A549 treated with GW870086 at 1 μM for 4 hours (cell line): Measurements from ENCODE around the gene PSMB1. TPM values are rescaled to one million over a fixed set of nuclear protein-coding genes. Genes with fewer than 3 reads are reported as not detected.

Experiments
- total RNA-seq: library from RNA; stranded (reverse); fragments of 200-300 nt; extraction: Qiagen RNA extraction; gene quantifications from 5 replicates; pipeline ENCODE4 v1.2.3, GENCODE V29; 2022; ENCODE audit warnings: low read depth

The PSMB1 gene
- 237 to 259 TPM (median 252 TPM) in 5 replicates for total RNA-seq

GRCh38 chr6:170552765-170553533 is at the start of gene PSMB1:
PSMB1 (minus strand) TSS chr6:170553307; CDS start chr6:170553242, 65 bp downstream.

GRCh38 chr6:170584181-170584953 is 31.3 kb upstream of the PSMB1 start, which contains the start of gene PDCD2:
PDCD2 (minus strand) TSS chr6:170584637; CDS start chr6:170584581, 56 bp downstream.

GRCh38 chr6:170554013-170554795 is 1.1 kb upstream of the PSMB1 start, which contains the start of gene TBP:
TBP (plus strand) TSS chr6:170554369; CDS start chr6:170557030, 2,661 bp downstream.

Other genes with a start within 250 kb of the PSMB1 start
- 8.8 to 11.0 TPM (median 10.1 TPM) in 5 replicates for gene FAM120B, start 246.5 kb downstream of the PSMB1 start, total RNA-seq
- 12.7 to 17.7 TPM (median 15.2 TPM) in 5 replicates for gene TBP, start 1.1 kb upstream of the PSMB1 start, total RNA-seq
- 48.4 to 61.8 TPM (median 52.0 TPM) in 5 replicates for gene PDCD2, start 31.3 kb upstream of the PSMB1 start, total RNA-seq